Suprapubic skin (tissue), 4 donors: ENCODE results near the gene TAS1R3. TPM values are rescaled to one million over a fixed set of nuclear protein-coding genes. Genes with fewer than 3 reads are reported as not detected.

Experiments
- DNase-seq, 2 donors: peaks; one replicate each; pipeline ENCODE4 v3.0.0-alpha.2; 2019; ENCODE audit warnings: low spot score in 2 of 2
- H3K27ac ChIP-seq: fragments of 200-600 bp; sonication (generic); one replicate; pipeline ENCODE4 v1.5.1; 2019
- H3K27me3 ChIP-seq: fragments of 200-600 bp; sonication (generic); one replicate; pipeline ENCODE4 v1.5.1; 2019
- H3K36me3 ChIP-seq: fragments of 200-600 bp; sonication (generic); one replicate; pipeline ENCODE4 v1.5.1; 2019
- H3K4me1 ChIP-seq: fragments of 200-600 bp; sonication (generic); one replicate; pipeline ENCODE4 v1.5.1; 2019
- H3K4me3 ChIP-seq: fragments of 200-600 bp; sonication (generic); one replicate; pipeline ENCODE4 v1.5.1; 2019; ENCODE audit warnings: mild to moderate bottlenecking
- H3K9me3 ChIP-seq: fragments of 200-600 bp; sonication (generic); one replicate; pipeline ENCODE4 v1.5.1; 2019
- EP300 ChIP-seq: sonication (generic); formaldehyde crosslinking; IDR thresholded peaks from one replicate; pipeline ENCODE4 v1.6.1; 2017; ENCODE audit warnings: antibody characterized with exemption
- POLR2A ChIP-seq, 2 donors: fragments of 450-650 bp; IDR thresholded peaks; one replicate each; pipeline ENCODE4 v1.6.1; 2017; ENCODE audit warnings: antibody characterized with exemption in 2 of 2, mild to moderate bottlenecking in 2 of 2, moderate library complexity in 2 of 2
- POLR2AphosphoS5 ChIP-seq, 3 donors: sonication (generic); formaldehyde crosslinking; IDR thresholded peaks; one replicate each; pipeline ENCODE4 v1.6.1; 2017; ENCODE audit warnings: antibody characterized with exemption in 3 of 3
- WGBS: methylation state at CpG from one replicate; pipeline ENCODE4 v1.1.5; 2018; 5-methylcytosine and 5-hydroxymethylcytosine counted together
- total RNA-seq, 4 donors: library from RNA; depleted of rRNA; stranded (reverse); fragments of >200 nt; gene quantifications; one replicate each; pipeline ENCODE4 v1.1.0, GENCODE V29; 2016
- TF ChIP-seq, protein P1 (sequence below), 2 donors: fragments of 200-600 bp in 1 of 2; fragments of 450-650 bp in 1 of 2; sonication (generic) in 1 of 2; IDR thresholded peaks; one replicate each; pipeline ENCODE4 v1.5.1; 2016 to 2019; ENCODE audit warnings: antibody characterized with exemption in 2 of 2, mild to moderate bottlenecking in 1 of 2, moderate library complexity in 1 of 2

The TAS1R3 gene
- total RNA-seq, 4 donors from 2014 or later = 0.56 to 1.8 (median 0.82) TPM

DNA sequence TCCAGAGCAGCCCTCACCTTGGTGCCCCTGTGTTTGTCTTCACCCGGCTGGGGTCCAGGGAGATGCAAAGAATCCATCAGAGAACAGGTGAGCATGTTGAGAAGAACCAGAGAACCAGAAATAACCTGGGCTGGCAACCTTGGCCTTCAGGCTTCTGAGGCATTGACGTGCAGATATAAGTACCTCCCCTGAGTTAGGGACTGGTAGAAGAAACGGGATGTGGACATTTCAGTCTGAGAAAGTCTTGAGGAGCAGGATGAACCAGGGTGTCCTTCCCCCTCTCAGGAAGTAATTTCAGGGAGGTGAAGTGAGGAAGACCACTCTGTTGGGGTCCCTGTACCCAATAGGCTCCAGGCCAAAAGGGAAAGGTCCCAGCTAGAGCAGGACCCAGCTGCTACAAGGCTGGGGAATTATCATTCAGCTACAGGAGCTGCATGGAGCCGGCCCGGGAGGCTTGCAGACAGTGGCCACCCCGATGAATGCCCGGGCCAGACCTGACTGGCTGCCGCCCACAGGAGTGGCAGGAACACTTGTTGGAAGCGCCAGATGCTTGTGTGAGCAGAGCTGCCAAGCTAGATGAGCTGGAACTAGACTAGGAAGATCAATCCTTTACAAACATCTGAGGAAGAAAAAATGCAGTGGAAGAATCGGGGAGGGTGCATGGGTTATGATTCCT lies 45.6 kb downstream of the TAS1R3 start:
- peaks cover 12% of the 10 kb centered on the region for H3K36me3 ChIP-seq
- H3K4me3 ChIP-seq = no peak overlapping the region
- H3K9me3 ChIP-seq = no peaks in the 10 kb centered on the region
- H3K4me1 ChIP-seq = peaks cover 38% of the 10 kb centered on the region
- H3K27ac ChIP-seq = peak overlapping the region; percentile 90
- TF ChIP-seq EP300 (no peak), POLR2AphosphoS5 (IDR thresholded peaks at IDR 0.05) (no peak), POLR2A (IDR thresholded peaks at IDR 0.05) (no peak)
- TF ChIP-seq, protein P1, sequence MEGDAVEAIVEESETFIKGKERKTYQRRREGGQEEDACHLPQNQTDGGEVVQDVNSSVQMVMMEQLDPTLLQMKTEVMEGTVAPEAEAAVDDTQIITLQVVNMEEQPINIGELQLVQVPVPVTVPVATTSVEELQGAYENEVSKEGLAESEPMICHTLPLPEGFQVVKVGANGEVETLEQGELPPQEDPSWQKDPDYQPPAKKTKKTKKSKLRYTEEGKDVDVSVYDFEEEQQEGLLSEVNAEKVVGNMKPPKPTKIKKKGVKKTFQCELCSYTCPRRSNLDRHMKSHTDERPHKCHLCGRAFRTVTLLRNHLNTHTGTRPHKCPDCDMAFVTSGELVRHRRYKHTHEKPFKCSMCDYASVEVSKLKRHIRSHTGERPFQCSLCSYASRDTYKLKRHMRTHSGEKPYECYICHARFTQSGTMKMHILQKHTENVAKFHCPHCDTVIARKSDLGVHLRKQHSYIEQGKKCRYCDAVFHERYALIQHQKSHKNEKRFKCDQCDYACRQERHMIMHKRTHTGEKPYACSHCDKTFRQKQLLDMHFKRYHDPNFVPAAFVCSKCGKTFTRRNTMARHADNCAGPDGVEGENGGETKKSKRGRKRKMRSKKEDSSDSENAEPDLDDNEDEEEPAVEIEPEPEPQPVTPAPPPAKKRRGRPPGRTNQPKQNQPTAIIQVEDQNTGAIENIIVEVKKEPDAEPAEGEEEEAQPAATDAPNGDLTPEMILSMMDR (IDR thresholded peaks at IDR 0.05) = no peak
- WGBS = 81% methylated on average over 10 of the region's 10 CpGs
- no peak for DNase-seq
- no peaks in the 10 kb centered on the region for H3K27me3 ChIP-seq

DNA sequence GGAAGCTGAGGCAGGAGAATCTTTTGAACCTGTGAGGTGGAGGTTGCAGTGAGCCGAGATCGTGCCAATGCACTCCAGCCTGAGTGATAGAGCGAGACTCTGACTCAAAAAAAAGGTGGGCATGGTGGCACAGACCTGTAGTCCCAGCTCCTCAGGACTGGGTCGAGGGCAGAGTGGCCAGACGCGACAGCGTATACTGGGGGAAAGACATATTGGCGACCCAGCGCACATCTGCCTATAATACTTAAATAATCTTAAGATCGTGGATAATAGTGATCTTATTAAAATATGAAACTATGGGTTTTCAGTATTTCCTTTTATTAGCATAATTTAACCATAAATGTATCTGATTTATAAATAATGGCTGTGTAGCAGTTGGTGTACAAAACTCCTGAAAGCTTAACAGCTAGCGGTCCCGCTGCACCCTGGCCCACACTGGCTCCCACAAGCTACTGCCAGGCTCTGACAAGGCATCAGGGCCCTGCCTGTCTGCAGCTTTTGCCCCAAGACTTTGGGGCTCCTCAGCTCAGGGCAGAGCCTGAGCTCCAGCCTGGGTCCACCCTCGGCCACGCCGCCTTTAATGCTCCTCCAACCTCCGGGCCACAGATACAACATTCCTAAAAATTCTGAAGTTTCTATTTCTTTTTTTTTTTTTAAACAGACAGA lies 46.6 kb downstream of the TAS1R3 start:
- peaks cover 29% of the 10 kb centered on the region for H3K4me1 ChIP-seq
- DNase-seq = no peak

DNA sequence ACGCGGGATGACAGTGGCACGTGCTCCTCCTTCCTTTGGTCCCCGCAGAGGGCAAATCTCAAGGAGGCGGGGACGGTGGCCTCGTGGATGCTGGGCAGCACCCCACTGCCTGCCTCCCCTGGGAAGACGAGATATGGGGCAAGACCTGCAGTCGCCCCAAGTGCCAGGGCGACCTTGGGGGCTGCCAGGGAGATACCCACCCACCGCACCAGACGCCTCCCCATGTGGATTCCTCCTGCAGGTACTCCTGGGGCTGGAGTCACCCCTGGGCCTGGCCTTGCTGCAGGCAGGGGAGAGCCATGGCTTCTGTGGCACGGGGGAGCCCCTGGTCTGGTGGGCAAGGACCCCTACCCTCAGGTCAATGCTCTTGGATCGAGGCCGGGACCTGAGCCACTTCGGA lies 49.8 kb downstream of the TAS1R3 start:
- Histone ChIP-seq H3K4me1 (peaks cover 9% of the 10 kb centered on the region), H3K9me3 (no peaks in the 10 kb centered on the region), H3K27me3 (no peaks in the 10 kb centered on the region), H3K27ac (no peak overlapping the region), H3K36me3 (peaks cover 17% of the 10 kb centered on the region), H3K4me3 (no peak overlapping the region)
- 84% methylated on average over 5 of the region's 16 CpGs for WGBS
- TF ChIP-seq POLR2AphosphoS5 (IDR thresholded peaks at IDR 0.05) (no peak), EP300 (no peak), POLR2A (IDR thresholded peaks at IDR 0.05) (no peak)
- TF ChIP-seq, protein P1 (IDR thresholded peaks at IDR 0.05) = no peak
- no peak for DNase-seq

More for the DNA sequence above, 46.6 kb downstream of the TAS1R3 start:
- TF ChIP-seq POLR2AphosphoS5 (IDR thresholded peaks at IDR 0.05) (no peak), POLR2A (IDR thresholded peaks at IDR 0.05) (no peak), EP300 (no peak)
- TF ChIP-seq, protein P1 (IDR thresholded peaks at IDR 0.05) = no peak
- H3K36me3 ChIP-seq = peaks cover 15% of the 10 kb centered on the region
- H3K4me3 ChIP-seq = no peak overlapping the region
- no peaks in the 10 kb centered on the region for H3K27me3 ChIP-seq
- 92% methylated on average over 16 of the region's 16 CpGs for WGBS
- no peaks in the 10 kb centered on the region for H3K9me3 ChIP-seq
- no peak overlapping the region for H3K27ac ChIP-seq

DNA sequence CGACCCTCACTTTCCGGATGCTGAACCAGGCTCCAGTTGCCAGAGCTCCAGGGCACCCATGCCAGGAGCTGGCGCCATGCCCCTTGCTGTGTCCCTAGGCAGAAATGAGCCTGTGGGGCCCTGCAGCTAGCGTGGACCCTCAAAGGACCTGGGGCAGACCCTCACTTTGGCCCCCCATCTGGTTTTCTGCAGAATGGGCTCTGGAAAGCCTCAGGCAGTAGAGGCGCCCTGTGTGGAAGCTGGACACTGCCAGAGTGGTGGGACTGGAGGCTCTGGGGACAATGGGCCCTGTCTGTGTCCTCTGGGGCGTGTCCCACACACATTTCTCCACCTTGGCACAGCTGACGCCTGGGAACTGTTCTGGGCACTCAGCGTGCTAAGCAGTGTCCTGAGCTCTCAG lies 50.2 kb downstream of the TAS1R3 start:
- no CpG with 5 or more reads among the region's 8 CpGs for WGBS
- Histone ChIP-seq H3K36me3 (peaks cover 22% of the 10 kb centered on the region), H3K27ac (no peak overlapping the region), H3K4me3 (no peak overlapping the region), H3K27me3 (no peaks in the 10 kb centered on the region), H3K4me1 (peaks cover 5% of the 10 kb centered on the region), H3K9me3 (no peaks in the 10 kb centered on the region)
- TF ChIP-seq EP300 (no peak), POLR2AphosphoS5 (IDR thresholded peaks at IDR 0.05) (no peak), POLR2A (IDR thresholded peaks at IDR 0.05) (no peak)
- TF ChIP-seq, protein P1 (IDR thresholded peaks at IDR 0.05) = no peak
- DNase-seq = no peak

Other genes with a start within 250 kb of the TAS1R3 start
- gene C1orf159, start 215.2 kb upstream of the TAS1R3 start, total RNA-seq = 10 to 100 TPM; 12.8 to 48.4 (median 19.7) TPM
- not detected for gene TTLL10, start 157.4 kb upstream of the TAS1R3 start, total RNA-seq
- 10 to 100 TPM; 24.4 to 62.1 (median 33.5) TPM for gene TNFRSF18, start 124.7 kb upstream of the TAS1R3 start, total RNA-seq
- 1 to 10 TPM in 1 of 4 donors, under 1 TPM in 2, not detected in 1; 0.42 to 1.4 (median 0.72) TPM for gene TNFRSF4, start 117.1 kb upstream of the TAS1R3 start, total RNA-seq
- 10 to 100 TPM; 57.5 to 87.6 (median 73.1) TPM for gene SDF4, start 99.3 kb upstream of the TAS1R3 start, total RNA-seq
- 10 to 100 TPM in 3 of 4 donors, 1 to 10 TPM in 1; 9.3 to 24.4 (median 16.4) TPM for gene B3GALT6, start 99.0 kb upstream of the TAS1R3 start, total RNA-seq
- 10 to 100 TPM in 1 of 4 donors, 1 to 10 TPM in 3; 4.3 to 23.5 (median 7.1) TPM for gene C1QTNF12, start 84.6 kb upstream of the TAS1R3 start, total RNA-seq
- gene UBE2J2, start 57.4 kb upstream of the TAS1R3 start, total RNA-seq = 10 to 100 TPM; 30.2 to 70.0 (median 60.0) TPM
- gene SCNN1D, start 50.8 kb upstream of the TAS1R3 start, total RNA-seq = 1 to 10 TPM; 1.5 to 4.7 (median 2.6) TPM
- 100 to 1,000 TPM; 112 to 309 (median 148) TPM for gene ACAP3, start 23.4 kb upstream of the TAS1R3 start, total RNA-seq
- gene PUSL1, start 22.7 kb upstream of the TAS1R3 start, total RNA-seq = 10 to 100 TPM; 16.9 to 56.4 (median 36.4) TPM
- gene INTS11, start 6.6 kb upstream of the TAS1R3 start, total RNA-seq = 100 to 1,000 TPM; 105 to 242 (median 151) TPM
- gene CPTP, start 6.5 kb upstream of the TAS1R3 start, total RNA-seq = 10 to 100 TPM; 32.5 to 60.4 (median 54.3) TPM
- 100 to 1,000 TPM in 3 of 4 donors, 10 to 100 TPM in 1; 99.4 to 151 (median 106) TPM for gene DVL1, start 18.1 kb downstream of the TAS1R3 start, total RNA-seq
- 10 to 100 TPM; 18.6 to 43.5 (median 21.9) TPM for gene MXRA8, start 27.3 kb downstream of the TAS1R3 start, total RNA-seq
- gene AURKAIP1, start 43.9 kb downstream of the TAS1R3 start, total RNA-seq = 100 to 1,000 TPM in 1 of 4 donors, 10 to 100 TPM in 3; 55.8 to 106 (median 86.1) TPM
- gene CCNL2, start 68.1 kb downstream of the TAS1R3 start, total RNA-seq = 100 to 1,000 TPM; 136 to 599 (median 160) TPM
- 100 to 1,000 TPM in 3 of 4 donors, 10 to 100 TPM in 1; 93.6 to 119 (median 109) TPM for gene MRPL20, start 76.0 kb downstream of the TAS1R3 start, total RNA-seq
- 10 to 100 TPM in 1 of 4 donors, 1 to 10 TPM in 3; 2.8 to 10.3 (median 5.9) TPM for gene ANKRD65, start 90.0 kb downstream of the TAS1R3 start, total RNA-seq
- 10 to 100 TPM; 14.5 to 27.6 (median 19.8) TPM for gene VWA1, start 104.4 kb downstream of the TAS1R3 start, total RNA-seq
- 1 to 10 TPM in 2 of 4 donors, under 1 TPM in 2; 0.32 to 4.2 (median 1.2) TPM for gene ATAD3C, start 118.4 kb downstream of the TAS1R3 start, total RNA-seq
- 10 to 100 TPM; 18.5 to 71.9 (median 23.7) TPM for gene ATAD3B, start 140.5 kb downstream of the TAS1R3 start, total RNA-seq
- 10 to 100 TPM; 15.0 to 23.2 (median 19.7) TPM for gene ATAD3A, start 180.9 kb downstream of the TAS1R3 start, total RNA-seq
- 1 to 10 TPM in 3 of 4 donors, not detected in 1; 1.0 to 1.7 (median 1.1) TPM for gene TMEM240, start 209.3 kb downstream of the TAS1R3 start, total RNA-seq
- gene SSU72, start 243.6 kb downstream of the TAS1R3 start, total RNA-seq = 100 to 1,000 TPM; 102 to 115 (median 109) TPM